GM19035 (cell line): ENCODE measurements around the gene ZDHHC19.
"Not testable (repeated sequence)": the region's sequence is repeated elsewhere in the genome, so short reads cannot be mapped to it uniquely, and the experiment has no call there.

Experiments
- ATAC-seq: cut with Tn5 transposase; IDR thresholded peaks from one replicate; pipeline ENCODE4 v1.9.1; 2021; ENCODE audit not compliant: unreplicated experiment

ZDHHC19 gene, protein sequence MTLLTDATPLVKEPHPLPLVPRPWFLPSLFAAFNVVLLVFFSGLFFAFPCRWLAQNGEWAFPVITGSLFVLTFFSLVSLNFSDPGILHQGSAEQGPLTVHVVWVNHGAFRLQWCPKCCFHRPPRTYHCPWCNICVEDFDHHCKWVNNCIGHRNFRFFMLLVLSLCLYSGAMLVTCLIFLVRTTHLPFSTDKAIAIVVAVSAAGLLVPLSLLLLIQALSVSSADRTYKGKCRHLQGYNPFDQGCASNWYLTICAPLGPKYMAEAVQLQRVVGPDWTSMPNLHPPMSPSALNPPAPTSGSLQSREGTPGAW

DNA sequence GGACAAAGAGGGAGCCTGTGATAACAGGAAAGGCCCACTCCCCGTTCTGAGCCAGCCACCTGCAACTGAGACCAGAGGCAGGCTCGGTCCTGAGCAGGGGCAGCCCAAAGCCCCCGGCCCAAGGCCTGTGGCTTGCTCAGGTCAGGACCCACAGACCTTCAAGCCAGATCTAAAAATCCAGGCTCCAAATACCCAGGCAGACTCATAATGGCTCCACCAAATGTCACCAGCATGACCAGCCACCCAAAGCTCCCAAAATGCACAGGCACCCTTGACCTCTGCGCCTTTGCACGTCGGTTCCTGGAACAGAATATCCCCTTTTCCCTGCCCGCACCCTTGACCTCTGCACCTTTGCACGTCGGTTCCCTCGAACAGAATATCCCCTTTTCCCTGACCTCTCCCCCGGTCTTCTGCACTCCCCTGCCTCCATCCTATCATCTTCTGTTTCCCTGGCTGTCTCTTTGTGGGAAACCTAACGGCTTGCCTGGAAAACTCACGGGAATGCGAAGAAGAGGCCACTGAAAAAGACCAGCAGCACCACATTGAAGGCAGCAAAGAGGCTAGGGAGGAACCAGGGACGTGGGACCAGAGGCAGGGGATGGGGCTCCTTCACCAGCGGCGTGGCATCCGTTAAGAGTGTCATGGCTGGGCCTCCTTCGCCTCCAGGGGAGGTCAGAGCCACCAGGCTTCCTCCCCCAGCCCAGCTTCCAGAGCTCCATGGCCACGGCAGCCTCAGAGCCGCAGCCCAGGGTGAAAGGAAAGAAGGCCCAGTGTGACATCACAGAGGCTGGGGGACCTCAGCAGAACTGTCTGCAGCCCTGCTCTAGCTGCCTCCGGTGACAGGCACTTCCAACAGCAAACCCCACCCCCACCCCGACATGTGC lies at the start of gene ZDHHC19:
Gene ZDHHC19, minus strand, starts transcription at position 728 of the 884 bp plus-strand sequence. Its CDS starts 85 bp downstream, at position 643.
- no peak for ATAC-seq

DNA sequence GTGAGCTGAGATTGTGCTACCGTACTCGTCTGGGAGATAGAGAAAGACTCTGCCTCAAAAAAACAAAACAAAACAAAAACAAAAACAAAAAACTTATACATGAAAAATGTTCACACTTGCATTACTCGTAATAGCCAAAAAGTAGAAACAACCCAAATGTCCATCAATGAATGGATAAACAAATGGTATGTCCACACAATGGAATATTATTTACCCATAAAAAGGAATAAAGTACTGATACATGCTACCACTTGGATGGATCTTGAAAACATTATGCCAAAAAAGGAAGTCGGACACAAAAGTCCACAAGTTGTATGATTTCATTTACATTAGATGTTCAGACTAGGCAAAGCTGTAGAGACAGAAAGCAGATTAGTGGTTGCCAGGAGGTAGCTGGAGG lies 49.6 kb upstream of the ZDHHC19 start:
- ATAC-seq = no peak

DNA sequence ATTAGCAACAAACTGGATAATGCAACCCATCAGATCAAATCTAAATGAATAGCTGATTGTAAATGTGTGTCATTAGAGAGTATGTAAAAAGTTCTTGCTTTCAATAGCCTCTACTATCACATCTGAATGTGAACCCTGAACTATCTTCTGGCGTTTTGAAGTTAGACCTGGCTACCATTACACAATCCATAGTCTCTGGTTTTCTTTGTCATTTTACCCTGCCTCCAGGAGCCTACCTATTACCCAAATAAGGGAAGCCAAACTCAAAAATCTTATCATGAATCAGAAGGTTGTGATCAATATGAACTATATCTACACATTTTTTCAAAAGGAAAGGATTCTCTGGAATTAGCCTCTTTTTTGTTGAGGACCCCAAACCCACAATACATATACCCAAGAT lies 44.6 kb upstream of the ZDHHC19 start:
- no peak for ATAC-seq

DNA sequence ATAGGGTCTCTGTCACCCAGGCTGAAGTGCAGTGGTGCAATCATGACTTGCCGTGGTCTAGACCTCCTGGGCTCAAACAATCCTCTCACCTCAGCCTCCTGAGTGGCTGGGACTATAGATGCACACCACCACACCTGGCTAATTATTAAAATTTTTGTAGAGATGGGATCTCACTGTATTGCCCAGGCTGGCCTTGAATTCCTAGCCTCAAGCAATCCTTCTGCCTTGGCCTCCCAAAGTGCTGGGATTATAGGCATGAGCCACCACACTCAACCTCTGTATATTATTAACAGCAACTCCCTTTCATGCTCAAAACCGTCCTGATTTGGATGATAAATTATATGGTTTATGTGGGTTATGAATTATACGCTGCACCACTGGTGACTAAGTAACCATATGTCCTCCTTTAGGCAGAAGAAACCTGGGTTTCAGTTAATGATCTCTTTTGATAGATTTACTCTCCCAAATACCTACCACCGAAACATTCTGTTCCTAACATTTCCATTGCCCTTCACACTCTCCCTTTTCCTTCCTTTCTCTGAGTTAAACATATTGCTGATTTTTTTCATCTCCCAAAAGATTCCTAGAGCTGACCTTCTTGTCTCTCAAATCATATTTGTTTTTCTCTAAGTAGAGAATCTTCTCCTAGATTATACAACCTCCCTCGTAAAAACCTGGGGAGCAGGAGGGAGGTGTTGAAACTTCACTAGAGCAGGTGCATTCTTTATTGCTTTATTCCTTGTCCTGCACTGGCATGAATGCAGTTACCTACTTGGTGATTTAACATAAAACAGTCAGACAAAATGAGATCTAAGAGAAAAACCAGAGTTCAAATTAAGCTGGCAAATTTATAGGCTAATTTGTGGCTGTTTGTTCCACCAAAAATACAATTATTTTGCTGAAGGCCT lies 43.4 kb upstream of the ZDHHC19 start:
- ATAC-seq = no peak

DNA sequence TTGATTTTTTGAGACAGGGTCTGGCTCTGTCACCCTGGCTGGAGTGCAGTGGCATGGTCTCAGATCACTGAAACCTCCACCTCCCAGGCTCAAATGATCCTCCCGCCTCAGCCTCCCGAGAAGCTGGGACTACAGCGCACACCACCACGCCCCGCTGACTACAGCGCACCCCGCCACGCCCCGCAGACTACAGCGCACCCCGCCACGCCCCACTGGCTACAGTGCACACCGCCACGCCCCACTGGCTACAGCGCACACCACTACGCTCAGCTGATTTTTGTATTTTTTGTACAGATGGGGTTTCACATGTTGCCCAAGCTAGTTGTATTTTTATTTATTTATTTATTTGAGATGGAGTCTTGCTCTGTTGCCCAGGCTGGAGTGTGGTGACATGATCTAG lies 40.7 kb upstream of the ZDHHC19 start:
- no peak for ATAC-seq

DNA sequence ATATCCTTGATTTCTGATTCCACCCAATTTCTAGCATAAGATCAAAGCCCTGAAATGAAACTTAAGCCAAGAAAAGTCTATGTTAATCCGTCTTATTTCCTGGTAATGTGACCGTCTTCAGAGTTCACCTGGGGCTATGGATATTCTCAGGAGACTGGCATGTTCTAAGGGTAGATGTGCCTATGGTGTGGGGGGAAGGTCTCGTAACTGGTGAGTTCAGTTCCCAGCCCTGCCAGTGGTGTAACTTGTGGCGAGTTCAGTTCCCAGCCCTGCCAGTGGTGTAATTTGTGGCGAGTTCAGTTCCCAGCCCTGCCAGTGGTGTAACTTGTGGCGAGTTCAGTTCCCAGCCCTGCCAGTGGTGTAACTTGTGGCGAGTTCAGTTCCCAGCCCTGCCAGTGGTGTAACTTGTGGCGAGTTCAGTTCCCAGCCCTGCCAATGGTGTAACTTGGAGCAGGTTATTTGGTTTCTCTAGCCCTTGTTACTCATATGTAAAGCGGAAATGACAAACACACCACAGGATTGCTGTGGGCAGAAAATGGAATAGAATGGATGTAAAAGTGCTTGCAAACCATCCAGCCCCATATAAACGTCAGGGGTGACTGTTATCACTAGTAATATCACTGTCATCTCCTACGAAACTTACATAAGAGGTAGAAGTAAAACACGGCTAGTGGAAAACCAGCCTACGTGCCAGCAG lies 35.6 kb upstream of the ZDHHC19 start:
- ATAC-seq = no peak

DNA sequence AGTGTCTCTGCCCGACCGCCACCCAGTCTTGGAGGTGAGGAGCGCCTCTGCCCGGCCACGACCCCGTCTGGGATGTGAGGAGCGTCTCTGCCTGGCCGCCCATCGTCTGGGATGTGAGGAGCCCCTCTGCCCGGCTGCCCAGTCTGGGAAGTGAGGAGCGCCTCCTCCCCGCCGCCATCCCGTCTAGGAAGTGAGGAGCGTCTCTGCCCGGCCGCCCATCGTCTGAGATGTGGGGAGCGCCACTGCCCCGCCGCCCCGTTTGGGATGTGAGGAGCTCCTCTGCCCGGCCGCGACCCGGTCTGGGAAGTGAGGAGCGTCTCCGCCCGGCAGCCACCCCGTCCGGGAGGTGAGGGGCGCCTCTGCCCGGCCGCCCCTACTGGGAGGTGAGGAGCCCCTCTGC lies 33.0 kb upstream of the ZDHHC19 start:
- ATAC-seq = not testable (repeated sequence)

DNA sequence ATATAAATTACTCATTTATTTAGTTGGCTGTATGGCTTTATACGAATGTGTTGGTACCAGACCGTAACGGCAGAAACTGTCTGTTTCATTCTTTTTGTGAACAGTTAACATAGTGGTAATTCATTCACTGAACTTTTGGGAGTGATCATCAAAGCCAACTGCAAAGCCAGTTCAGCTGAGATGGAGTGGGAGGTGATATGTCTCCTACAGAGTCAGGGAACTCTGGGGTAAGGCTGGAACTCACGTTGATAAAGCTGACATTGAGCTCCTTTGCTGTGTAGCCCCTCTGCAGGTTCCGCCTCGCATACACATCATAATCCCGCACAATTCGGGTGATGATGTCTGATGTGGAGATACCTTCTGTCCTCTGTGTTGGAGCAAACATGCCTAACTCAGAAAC lies 30.5 kb upstream of the ZDHHC19 start:
- ATAC-seq = no peak

DNA sequence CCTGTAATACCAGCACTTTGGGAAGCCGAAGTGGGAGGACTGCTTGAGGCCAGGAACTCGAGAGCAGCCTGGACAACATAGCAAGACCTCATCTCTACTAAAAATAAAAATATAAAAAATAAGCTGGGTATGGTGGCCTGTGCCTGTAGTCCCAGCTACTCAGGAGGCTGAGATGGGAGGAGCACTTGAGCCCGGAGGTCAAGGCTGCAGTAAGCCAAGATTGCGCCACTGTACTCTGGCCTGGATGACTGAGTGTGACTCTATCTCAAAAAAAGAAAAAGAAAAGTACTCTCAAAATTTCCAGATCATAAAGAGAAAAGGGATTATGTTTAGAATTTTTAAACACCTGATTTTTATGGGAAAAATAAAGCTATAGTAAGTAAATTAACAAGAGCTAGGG lies 29.2 kb upstream of the ZDHHC19 start:
- ATAC-seq = no peak

DNA sequence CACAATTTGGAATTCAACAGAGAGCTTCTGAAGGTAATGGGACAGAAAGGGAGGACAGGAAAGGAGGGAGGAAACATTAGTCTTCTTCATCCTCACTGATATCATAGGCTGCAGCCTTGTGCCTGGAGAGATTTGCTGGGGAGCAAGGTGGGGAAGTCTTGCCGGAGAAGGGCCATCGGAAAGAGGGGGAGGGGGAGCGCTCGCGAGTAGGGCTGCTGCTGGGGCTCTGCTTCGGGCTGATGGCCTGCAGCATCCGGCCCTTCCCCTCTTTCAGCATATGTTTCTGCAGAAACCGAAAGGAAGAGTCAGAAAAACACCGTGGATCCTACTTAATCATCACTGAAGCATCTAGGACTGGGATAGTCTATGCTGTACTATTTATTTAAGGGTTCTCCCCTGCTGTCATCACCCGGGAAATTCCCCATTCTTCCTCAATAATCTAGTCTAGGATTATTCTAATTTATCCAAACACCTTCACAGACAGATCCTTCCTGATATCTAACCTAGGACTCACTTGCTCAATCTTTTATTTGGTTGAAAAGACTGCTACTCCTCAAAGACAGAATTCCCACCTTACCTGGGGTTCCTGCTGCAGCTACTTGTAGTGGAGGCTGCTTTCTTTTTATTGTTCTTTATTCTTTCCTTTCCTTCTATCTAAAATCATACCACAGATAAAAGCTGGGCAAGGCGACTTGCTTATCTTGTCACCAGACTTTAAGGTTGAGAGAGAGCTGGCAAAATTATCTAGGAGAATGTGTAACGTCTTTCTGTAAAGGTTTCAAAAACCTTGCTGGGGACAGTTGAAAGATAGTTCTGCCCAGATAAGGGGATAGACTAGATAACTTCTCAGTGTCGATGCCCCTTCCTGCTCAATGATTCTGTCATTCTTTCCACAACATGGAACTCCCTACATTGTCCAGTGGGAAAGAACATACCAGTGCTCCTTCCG lies 27.7 kb upstream of the ZDHHC19 start:
- no peak for ATAC-seq

DNA sequence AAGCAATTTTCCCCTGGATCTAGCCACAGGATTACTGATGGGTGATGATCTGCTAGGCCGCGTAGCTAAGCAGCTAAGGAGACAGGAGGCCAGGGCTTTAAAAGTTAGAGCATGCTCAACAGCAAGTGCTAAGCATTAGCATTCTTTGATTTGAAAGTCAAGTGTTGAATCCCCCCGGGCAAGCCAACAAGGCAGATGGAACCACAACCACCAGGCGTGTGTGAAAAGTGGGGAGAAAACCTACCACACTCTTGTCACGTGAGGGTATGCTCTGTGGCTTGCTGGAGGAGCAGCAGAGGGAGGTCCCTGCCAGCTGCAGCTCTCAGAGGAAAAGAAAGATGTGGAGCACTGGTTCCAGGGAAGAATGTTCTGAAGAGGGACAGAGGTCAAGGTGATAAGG lies 26.0 kb upstream of the ZDHHC19 start:
- no peak for ATAC-seq

DNA sequence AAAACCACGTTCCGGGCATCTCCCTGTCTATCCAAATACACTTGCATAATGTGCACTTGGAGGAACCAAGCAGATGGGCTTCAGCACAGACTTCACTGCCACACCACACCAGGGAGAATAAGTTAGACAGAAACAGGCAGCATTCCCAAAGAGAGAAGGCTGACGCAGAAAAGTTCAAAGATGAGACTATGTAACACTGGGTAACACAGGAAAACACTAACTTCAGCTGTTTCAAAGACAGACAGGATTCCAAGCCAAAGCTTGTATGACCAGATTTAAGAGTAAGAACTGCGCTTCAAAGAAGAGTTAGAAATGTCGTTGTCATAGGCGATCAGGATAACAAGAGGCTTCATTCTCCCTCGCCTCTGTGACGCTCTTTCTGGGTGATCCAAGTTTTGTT lies 25.0 kb upstream of the ZDHHC19 start:
- no peak for ATAC-seq

DNA sequence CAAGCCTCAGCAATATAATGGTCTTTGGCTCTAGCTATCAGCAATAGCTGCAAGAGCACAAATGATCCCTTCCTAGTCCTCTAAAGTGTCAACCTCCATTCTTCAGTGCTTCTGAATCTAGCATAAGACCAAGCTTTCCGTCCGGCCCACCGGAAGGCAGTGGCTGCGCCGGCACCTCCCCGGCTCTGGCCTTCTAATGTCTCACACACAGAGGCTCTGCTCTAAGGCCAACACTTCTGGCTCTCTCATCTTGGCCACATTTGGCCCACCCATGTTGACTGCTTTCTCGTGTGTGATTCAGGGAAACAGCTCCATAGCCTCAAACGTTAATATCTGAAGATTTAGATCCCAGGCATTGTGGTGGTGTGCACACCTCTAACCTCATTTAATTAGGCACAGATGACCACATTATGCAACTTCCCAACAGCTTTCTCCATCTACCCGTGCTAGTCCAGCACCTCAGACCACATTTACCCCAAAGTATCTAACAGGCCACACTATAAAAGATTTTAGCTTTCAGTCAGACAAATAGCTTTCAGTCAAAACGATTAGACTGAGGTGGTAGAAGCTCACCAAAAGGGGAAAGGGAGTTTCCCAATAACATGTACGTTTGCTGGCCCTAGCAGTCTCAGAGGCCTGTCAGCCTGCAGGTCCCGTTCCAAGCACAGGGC lies 24.4 kb upstream of the ZDHHC19 start:
- no peak for ATAC-seq

DNA sequence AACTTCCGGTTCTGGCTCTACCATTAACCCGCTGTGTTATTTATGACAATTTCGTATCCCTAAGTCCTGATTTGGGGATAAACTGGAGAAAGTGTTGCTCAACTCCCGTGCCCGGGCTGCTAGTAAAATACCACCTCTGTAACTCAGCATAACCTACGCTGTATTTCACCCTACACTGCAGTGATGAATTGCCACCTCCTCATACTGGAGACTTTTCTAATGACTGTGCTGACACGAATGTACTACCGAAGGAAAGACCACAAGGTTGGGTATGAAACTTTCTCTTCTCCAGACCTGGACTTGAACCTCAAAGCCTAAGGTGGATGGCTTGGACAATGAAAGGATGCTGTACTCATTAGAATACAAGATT lies 21.7 kb upstream of the ZDHHC19 start:
- ATAC-seq = no peak

DNA sequence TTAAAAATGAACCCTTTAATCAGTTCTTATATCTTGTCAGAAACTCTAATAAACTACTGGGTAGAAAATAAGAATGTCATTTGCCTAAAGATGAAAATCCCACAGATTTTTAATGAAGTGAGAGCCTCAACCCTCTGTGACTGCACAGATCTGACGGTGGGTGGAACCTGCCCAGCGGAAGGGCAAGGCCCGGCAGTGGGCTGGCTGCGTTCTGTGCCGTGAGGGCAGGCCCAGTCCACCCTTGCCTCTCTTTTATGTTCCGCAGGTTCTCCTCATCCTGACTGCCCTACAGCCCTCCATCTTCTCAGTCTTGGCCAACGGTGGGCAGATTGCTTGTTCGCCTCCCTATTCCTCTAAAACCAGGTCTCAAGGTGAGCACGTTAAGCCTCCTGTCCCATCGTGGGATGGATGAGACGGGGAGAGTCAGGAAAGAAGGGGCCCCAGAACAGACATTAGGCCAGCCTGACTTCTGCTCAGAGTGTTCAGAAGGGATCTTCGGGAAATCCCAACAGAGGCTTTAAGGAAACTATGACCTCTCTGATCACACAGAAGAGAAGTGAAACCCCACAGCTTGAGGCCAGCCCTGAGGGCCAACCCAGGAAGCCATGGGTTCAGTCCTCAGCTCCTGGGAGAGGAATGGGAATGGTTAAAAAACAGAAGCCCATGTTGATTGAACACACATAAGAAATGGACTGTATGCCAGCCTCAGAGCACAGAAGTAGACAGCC lies 21.1 kb upstream of the ZDHHC19 start:
- no peak for ATAC-seq

DNA sequence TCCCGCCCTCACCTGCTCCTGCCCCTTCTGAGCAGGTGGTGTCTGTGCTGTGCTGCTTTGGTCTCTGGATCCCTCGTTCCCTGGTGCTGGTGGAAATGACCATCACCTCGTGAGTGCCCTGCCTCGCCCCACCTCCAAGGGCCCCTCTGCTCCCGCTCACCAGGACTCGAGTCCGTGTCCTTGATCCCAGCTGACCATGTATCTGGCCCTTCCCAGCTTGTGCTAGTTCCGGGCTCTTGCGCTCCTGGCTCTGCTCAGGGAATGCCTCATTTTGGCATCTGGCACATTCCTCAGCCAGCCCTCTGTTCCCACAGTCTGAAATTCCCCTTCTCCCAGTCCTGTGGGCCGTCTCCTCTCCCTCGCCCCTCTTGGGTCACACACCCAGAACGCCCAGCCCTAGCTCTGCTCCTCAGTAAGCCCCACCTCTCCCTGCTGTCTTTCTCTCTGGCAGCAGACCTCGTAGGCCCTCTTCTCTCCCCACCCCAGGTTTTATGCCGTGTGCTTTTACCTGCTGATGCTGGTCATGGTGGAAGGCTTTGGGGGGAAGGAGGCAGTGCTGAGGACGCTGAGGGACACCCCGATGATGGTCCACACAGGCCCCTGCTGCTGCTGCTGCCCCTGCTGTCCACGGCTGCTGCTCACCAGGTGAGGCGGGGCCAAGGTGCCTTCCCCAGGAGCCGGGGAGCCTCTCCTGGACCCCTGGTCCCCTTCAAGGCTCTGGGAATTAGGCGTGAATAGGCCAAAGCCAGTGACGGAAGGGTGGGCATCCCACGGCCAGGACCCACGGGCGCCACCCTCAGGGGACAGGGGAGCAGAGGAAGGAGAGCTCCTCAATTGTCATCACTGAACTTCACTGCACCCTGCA lies 16.7 kb upstream of the ZDHHC19 start:
- ATAC-seq = no peak

DNA sequence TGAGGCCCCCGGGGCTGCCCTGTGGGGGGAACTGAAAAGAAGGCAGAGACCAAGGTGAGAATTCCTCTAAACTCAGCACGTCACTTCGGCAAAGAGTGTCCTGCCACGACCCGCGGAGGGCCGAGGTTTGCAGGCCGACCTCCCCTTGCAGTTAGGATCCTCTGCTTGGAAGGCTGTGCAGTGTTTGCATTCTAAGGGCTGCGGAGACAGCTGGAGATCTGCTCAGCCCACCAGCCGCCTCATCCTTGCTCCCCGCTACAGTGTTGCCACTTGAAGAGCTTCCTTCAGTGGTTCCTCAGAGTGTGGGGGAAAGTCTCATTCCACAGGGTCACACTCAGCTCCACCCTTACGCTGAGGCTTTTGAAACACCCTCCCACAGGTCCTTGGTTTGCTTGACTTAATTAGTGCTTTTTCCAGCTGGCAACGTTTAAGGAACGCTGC lies 15.9 kb upstream of the ZDHHC19 start:
- ATAC-seq = no peak
